ENCODE data around the gene AP1S1. TPM values are rescaled to one million over a fixed set of nuclear protein-coding genes. Genes with fewer than 3 reads are reported as not detected.

The AP1S1 gene
- total and polyA plus RNA-seq, 2 donors (not counting 1 experiment from before 2014, with no cell fraction given), result 10.3 to 16.3 TPM

DNA sequence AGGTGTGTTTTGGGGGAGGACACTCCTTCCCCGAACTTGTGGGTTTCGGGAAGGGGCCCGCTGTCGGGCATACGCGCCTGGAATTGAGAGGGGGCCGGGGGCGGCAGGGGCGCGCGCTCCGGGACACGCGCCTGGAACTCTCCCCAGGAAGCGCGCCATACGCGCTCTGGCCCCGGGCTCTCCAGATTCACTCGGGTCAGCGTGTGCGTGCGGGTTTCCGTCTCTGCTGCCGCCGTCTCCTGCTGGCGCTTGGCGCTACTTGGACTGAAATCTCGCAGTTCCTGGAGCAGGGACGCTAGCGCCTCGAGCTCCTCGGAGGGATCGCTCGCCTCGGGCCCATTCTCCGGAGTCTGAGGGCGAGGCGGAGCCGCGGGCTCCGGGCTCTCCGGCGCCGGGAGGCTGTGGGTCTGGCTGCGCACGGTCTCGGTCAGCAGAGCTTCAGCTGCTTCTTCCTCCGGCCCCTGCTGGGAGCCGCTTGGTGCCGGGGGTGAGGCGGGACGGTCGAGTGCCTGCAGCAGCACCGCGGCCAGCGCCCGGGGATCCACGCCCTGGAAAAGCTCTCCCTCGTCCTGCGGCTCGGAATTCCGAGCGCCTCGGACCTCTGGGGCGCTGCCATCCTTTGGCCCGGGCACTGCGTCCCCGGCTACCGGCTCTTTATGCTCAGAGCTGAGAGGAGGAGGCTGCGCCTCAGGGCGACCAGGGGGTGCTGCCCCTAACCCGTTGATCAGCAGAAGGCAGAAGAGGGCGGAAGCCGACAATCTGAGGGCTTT is 10.0 kb downstream of the AP1S1 start:
- Histone ChIP-seq H3K79me2 (ENCODE audit: control insufficient read depth, insufficient read depth, low read length) (no peaks in the 10 kb centered on the region), H3K4me2 (replicated peaks; ENCODE audit: low read depth, low read length, poor library complexity, severe bottlenecking) (peak overlapping the region; percentile 99), H3K36me3 (replicated peaks in 1 of 2; ENCODE audit: control extremely low read depth in 1 of 2, control insufficient read depth in 1 of 2, extremely low read depth in 1 of 2, insufficient read depth in 2 of 2, low read length in 1 of 2) (no peaks in the 10 kb centered on the region), H3K27ac (ENCODE audit: low read length in 2 of 2) (no peak overlapping the region), H2AFZ (ENCODE audit: insufficient read depth, low read depth, low read length, poor library complexity, severe bottlenecking) (peak overlapping the region; percentile 80), H4K20me1 (ENCODE audit: control insufficient read depth, insufficient read depth, low read length, poor library complexity, severe bottlenecking) (peaks cover 26% of the 10 kb centered on the region), H3K27me3 (replicated peaks in 1 of 4; ENCODE audit: control extremely low read depth in 1 of 4, control insufficient read depth in 3 of 4, insufficient read depth in 4 of 4, low read length in 3 of 4) (peaks cover 0 to 69% (median 46%) of the 10 kb centered on the region in 4 experiments), H3K4me1 (ENCODE audit: control insufficient read depth in 2 of 2, insufficient read depth in 2 of 2, low read length in 2 of 2) (peaks cover 46 to 56% of the 10 kb centered on the region in 2 donors), H3K9me3 (ENCODE audit: control extremely low read depth in 1 of 3, control insufficient read depth in 2 of 3, insufficient read depth in 1 of 3, low read length in 2 of 3) (peaks cover 0 to 29% (median 3%) of the 10 kb centered on the region in 3 donors), H3K9ac (ENCODE audit: low read length) (peak overlapping the region; percentile 67), H3K4me3 (ENCODE audit: control extremely low read depth in 1 of 5, extremely low read depth in 1 of 5, insufficient read depth in 1 of 5, low read depth in 2 of 5, low read length in 4 of 5) (peak overlapping the region in 3 of 5 experiments; percentile 50 to 64 (median 60))
- H3K27me3 Mint-ChIP-seq, result peaks cover 43% of the 10 kb centered on the region
- ATAC-seq (ENCODE audit: low read depth) (no peak), DNase-seq (peak; percentile 53)
- TF ChIP-seq, protein P1, sequence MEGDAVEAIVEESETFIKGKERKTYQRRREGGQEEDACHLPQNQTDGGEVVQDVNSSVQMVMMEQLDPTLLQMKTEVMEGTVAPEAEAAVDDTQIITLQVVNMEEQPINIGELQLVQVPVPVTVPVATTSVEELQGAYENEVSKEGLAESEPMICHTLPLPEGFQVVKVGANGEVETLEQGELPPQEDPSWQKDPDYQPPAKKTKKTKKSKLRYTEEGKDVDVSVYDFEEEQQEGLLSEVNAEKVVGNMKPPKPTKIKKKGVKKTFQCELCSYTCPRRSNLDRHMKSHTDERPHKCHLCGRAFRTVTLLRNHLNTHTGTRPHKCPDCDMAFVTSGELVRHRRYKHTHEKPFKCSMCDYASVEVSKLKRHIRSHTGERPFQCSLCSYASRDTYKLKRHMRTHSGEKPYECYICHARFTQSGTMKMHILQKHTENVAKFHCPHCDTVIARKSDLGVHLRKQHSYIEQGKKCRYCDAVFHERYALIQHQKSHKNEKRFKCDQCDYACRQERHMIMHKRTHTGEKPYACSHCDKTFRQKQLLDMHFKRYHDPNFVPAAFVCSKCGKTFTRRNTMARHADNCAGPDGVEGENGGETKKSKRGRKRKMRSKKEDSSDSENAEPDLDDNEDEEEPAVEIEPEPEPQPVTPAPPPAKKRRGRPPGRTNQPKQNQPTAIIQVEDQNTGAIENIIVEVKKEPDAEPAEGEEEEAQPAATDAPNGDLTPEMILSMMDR (IDR thresholded peaks at IDR 0.05), result no peak
- no peak for TF ChIP-seq EZH2 (IDR thresholded peaks at IDR 0.05; ENCODE audit: borderline replicate concordance, insufficient read depth, low read depth, low read length, poor library complexity, severe bottlenecking)
- no peak overlapping the region for H3K27ac Mint-ChIP-seq
- 4% methylated on average over 73 of the region's 75 CpGs for WGBS (ENCODE audit: insufficient coverage)
- H3K9me3 Mint-ChIP-seq (ENCODE audit: insufficient read depth), result no peaks in the 10 kb centered on the region
- intact Hi-C loops (cut with micrococcal nuclease), result no loop called here
- peaks cover 34% of the 10 kb centered on the region for H3K4me1 Mint-ChIP-seq
- ChIA-PET CTCF (interaction anchor here (1.1 to 1.8 kb wide), 2 partner anchors 20 to 23 kb away, joined by 3 to 11 read pairs; no protein-coding TSS in a partner anchor), POLR2A (interaction anchor here (0.6 kb wide), 1 partner anchor 202 kb away, joined by 7 read pairs; no protein-coding TSS in a partner anchor)
- peak overlapping the region; percentile 82 for H3K4me3 Mint-ChIP-seq
